Vagina (tissue), 2 donors: ENCODE measurements around the gene CPSF7. TPM values are rescaled to one million over a fixed set of nuclear protein-coding genes. Genes with fewer than 3 reads are reported as not detected.
"Not testable (repeated sequence)": the region's sequence is repeated elsewhere in the genome, so short reads cannot be mapped to it uniquely, and the experiment has no call there.

Experiments used
- DNase-seq, 2 donors: peaks; one replicate each; pipeline ENCODE4 v3.0.0-alpha.2; 2017; ENCODE audit errors: extremely low spot score in 2 of 2
- H3K27ac ChIP-seq: fragments of 200-600 bp; sonication (generic); one replicate; pipeline ENCODE4 v1.5.1; 2019
- H3K27me3 ChIP-seq: fragments of 200-600 bp; sonication (generic); one replicate; pipeline ENCODE4 v1.5.1; 2019
- H3K36me3 ChIP-seq, 2 donors: fragments of 200-600 bp; sonication (generic); one replicate each; pipeline ENCODE4 v1.5.1; 2017 to 2019
- H3K4me1 ChIP-seq: fragments of 200-600 bp; sonication (generic); one replicate; pipeline ENCODE4 v1.5.1; 2019
- H3K4me3 ChIP-seq, 2 donors: fragments of 200-600 bp; sonication (generic); 1 replicate in 1 of 2; 2 replicates in 1 of 2; pipeline ENCODE4 v1.5.1; 2016 to 2019
- H3K9me3 ChIP-seq: fragments of 200-600 bp; sonication (generic); one replicate; pipeline ENCODE4 v1.5.1; 2019
- POLR2A ChIP-seq, 2 donors: fragments of 450-650 bp; IDR thresholded peaks; one replicate each; pipeline ENCODE4 v1.6.1; 2017; ENCODE audit warnings: antibody characterized with exemption in 2 of 2, mild to moderate bottlenecking in 2 of 2, moderate library complexity in 2 of 2
- POLR2AphosphoS5 ChIP-seq, 2 donors: sonication (generic); formaldehyde crosslinking; IDR thresholded peaks; one replicate each; pipeline ENCODE4 v1.9.0; 2017; ENCODE audit warnings: antibody characterized with exemption in 2 of 2, mild to moderate bottlenecking in 2 of 2, low read depth in 1 of 2; ENCODE audit not compliant: insufficient read depth in 1 of 2
- intact Hi-C: fragments of 100-400 bp; cut with DNase I; formaldehyde crosslinking; loops from one replicate; pipeline ENCODE4 v1.15.1; 2023
- total RNA-seq: library from RNA; depleted of rRNA; stranded (reverse); fragments of >200 nt; gene quantifications from one replicate; pipeline ENCODE4 v1.2.3, GENCODE V29; 2016
- TF ChIP-seq, protein P1 (sequence below), 3 experiments: fragments of 450-650 bp in 2 of 3; fragments of 200-600 bp in 1 of 3; sonication (generic) in 1 of 3; IDR thresholded peaks; one replicate each; pipeline ENCODE4 v1.5.1; 2017 to 2019; ENCODE audit warnings: antibody characterized with exemption in 3 of 3, mild to moderate bottlenecking in 2 of 3, moderate library complexity in 2 of 3

CPSF7 gene
- total RNA-seq, 1 donor from 2014 or later, result 50.8 TPM

DNA sequence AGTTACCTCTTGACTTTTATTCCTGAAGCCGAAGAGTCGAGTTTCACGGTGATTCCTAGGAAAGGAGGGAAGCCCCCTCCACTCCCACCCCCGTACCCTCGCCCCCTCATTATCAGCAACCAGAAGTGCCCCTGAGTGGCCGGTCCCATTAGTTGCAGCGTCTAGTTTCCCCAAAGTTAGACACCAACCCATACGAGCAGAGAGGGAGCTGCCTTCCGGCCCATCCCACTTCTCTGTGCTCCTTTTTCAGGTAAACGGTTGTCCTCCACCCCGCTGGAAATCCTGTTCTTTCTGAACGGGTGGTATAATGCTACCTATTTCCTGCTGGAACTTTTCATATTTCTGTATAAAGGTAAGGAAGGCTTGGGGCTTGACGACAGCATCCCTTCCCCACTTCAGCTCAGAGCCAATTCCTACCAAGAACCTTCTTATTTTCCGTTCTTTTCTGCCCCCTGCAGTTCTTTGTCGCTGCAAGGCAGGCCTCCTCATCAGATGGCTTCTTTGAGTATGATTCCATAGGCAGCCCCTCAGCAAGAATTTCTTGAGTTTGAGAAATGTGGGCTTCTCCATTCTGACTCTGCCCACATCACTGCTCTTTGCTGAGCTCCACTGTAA lies 36.7 kb downstream of the CPSF7 start:
- H3K27me3 ChIP-seq, result no peaks in the 10 kb centered on the region
- peak overlapping the region; percentile 67 to 70 for H3K4me3 ChIP-seq
- peaks cover 17% of the 10 kb centered on the region for H3K4me1 ChIP-seq
- intact Hi-C loops, result loop anchor here (5.0 kb wide), 1 partner anchor 1594 kb away; no protein-coding TSS in a partner anchor
- H3K36me3 ChIP-seq, result peaks cover 0 to 7% of the 10 kb centered on the region in 2 donors
- no peaks in the 10 kb centered on the region for H3K9me3 ChIP-seq
- TF ChIP-seq, protein P1, sequence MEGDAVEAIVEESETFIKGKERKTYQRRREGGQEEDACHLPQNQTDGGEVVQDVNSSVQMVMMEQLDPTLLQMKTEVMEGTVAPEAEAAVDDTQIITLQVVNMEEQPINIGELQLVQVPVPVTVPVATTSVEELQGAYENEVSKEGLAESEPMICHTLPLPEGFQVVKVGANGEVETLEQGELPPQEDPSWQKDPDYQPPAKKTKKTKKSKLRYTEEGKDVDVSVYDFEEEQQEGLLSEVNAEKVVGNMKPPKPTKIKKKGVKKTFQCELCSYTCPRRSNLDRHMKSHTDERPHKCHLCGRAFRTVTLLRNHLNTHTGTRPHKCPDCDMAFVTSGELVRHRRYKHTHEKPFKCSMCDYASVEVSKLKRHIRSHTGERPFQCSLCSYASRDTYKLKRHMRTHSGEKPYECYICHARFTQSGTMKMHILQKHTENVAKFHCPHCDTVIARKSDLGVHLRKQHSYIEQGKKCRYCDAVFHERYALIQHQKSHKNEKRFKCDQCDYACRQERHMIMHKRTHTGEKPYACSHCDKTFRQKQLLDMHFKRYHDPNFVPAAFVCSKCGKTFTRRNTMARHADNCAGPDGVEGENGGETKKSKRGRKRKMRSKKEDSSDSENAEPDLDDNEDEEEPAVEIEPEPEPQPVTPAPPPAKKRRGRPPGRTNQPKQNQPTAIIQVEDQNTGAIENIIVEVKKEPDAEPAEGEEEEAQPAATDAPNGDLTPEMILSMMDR (IDR thresholded peaks at IDR 0.05), result no peak
- no peak for TF ChIP-seq POLR2A (IDR thresholded peaks at IDR 0.05)
- no peak for TF ChIP-seq POLR2AphosphoS5 (IDR thresholded peaks at IDR 0.05; ENCODE audit: insufficient read depth in 1 of 2, low read depth in 1 of 2)
- no peak for DNase-seq
- H3K27ac ChIP-seq, result peak overlapping the region; percentile 80

DNA sequence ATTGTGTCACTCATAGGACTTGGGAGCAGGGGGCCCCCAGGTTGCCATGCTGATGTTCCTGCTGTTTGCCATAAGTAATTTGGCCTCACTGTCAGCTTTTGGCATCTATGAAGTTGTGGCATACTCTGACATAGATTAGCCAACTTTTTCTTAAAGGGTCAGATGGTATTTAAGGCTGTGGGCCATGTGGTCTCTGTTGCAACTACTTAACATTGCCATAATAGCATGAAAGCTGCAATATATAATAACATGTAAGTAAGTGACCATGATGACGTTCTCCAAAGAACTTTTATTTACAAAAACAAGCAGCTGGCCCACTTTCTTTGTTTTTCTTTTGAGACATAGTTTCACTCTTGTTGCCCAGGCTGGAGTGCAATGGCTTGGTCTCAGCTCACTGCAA lies 39.6 kb downstream of the CPSF7 start:
- peaks cover 17% of the 10 kb centered on the region for H3K4me1 ChIP-seq
- H3K36me3 ChIP-seq, result peaks cover 0 to under 1% of the 10 kb centered on the region in 2 donors
- no peaks in the 10 kb centered on the region for H3K27me3 ChIP-seq
- no peaks in the 10 kb centered on the region for H3K9me3 ChIP-seq
- H3K4me3 ChIP-seq, result no peak overlapping the region
- no peak overlapping the region for H3K27ac ChIP-seq
- DNase-seq, result no peak
- intact Hi-C loops, result loop anchor here (5.0 kb wide), 1 partner anchor 1597 kb away; no protein-coding TSS in a partner anchor
- TF ChIP-seq POLR2A (IDR thresholded peaks at IDR 0.05) (no peak), POLR2AphosphoS5 (IDR thresholded peaks at IDR 0.05; ENCODE audit: insufficient read depth in 1 of 2, low read depth in 1 of 2) (no peak)
- TF ChIP-seq, protein P1 (IDR thresholded peaks at IDR 0.05), result no peak

DNA sequence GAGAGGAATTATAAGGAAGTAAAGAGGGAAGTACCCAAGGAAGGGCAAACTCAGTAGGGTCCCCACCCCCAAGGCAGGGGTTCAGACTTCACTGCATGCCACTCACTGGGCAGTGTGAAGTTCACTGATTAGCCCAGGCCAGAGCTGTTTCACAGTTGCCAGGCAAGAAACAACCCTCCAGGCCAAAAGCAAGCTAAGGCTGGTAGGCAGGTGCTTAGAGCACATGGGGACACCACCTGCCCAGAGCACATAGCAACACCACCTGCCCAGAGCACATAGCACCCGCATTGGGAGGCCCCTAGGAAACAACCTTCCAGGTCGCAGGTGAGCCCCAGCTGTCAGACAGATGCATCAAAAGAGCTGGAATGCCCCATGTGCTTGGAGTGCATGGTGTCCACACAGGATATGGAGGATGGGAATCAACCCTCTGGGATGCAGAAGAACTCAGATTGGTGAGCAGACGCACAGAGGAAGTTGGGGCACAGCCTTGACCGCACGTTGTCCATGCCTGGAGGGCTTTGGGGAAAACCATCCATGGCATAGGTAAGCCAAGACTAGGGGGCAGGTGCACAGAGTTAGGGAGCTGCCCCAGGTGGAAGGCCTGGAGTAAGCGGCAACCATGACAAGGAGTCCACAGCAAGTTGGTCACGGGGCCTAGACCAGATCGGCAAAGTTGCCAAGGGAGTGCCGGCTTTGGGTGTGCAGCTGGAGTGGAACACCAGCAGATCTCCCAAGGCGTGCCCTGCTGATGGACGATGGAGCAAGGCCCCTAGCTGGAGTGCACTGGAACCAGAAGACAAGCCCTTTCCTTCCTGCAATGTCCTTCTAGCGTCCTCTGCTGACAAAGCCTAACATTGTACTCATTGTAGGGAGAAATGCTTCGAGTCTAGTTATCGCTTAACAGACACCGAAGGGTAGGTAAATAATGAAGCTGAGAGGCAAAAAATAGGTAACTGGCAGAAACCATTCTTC lies 45.2 kb downstream of the CPSF7 start:
- no peak for DNase-seq
- Histone ChIP-seq H3K27me3 (no peaks in the 10 kb centered on the region), H3K9me3 (no peaks in the 10 kb centered on the region), H3K4me1 (peaks cover 4% of the 10 kb centered on the region), H3K36me3 (no peaks in the 10 kb centered on the region), H3K27ac (no peak overlapping the region), H3K4me3 (no peak overlapping the region)
- no peak for TF ChIP-seq POLR2A (IDR thresholded peaks at IDR 0.05)
- intact Hi-C loops, result loop anchor here (2.0 kb wide), 1 partner anchor 48 kb away; no protein-coding TSS in a partner anchor

DNA sequence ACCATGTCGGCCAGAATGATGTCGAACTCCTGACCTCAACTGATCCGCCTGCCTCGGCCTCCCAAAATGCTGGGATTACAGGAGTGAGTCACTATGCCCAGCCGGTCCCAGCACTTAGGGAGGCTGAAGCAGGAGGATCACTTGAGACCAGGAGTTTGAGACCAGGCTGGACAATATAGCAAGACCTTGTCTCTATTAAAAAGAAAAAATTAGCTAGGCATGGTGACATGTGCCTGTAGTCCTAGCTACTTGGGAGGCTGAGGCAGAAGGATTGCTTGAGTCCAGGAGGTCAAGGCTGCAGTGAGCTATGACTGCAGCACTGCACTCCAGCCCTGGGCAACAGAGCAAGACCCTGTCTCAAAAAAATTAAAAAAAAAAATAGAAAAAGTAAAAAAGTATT lies 45.9 kb downstream of the CPSF7 start:
- intact Hi-C loops, result loop anchor here (2.0 kb wide), 1 partner anchor 47 kb away; no protein-coding TSS in a partner anchor
- not testable (repeated sequence) for H3K36me3 ChIP-seq, H3K9me3 ChIP-seq, H3K27ac ChIP-seq, H3K4me3 ChIP-seq, DNase-seq, H3K27me3 ChIP-seq
- H3K4me1 ChIP-seq, result peaks cover 11% of the 10 kb centered on the region

DNA sequence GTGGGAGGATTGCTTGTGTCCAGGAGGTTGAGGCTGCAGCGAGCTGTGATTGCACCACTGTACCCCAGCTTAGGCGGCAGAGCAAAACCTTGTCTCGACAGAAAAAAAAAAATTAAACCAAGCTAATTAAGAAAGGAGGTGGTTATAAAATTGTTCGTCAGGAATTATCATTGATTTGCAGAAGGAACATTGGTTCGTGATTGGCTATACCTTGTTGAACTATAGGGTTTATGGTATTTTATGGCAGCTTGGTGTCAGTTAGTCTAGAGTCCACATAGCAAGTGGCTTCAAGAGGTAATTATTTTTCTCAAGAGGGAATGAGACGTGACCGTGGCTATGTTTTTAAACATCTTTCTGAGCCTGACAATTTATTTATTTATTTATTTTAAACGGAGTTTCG lies 48.9 kb downstream of the CPSF7 start:
- H3K4me1 ChIP-seq, result peaks cover 26% of the 10 kb centered on the region
- intact Hi-C loops, result no loop called here
- no peaks in the 10 kb centered on the region for H3K36me3 ChIP-seq
- no peaks in the 10 kb centered on the region for H3K9me3 ChIP-seq
- no peaks in the 10 kb centered on the region for H3K27me3 ChIP-seq
- no peak overlapping the region for H3K27ac ChIP-seq
- TF ChIP-seq POLR2A (IDR thresholded peaks at IDR 0.05) (no peak), POLR2AphosphoS5 (IDR thresholded peaks at IDR 0.05; ENCODE audit: insufficient read depth in 1 of 2, low read depth in 1 of 2) (no peak)
- TF ChIP-seq, protein P1 (IDR thresholded peaks at IDR 0.05), result no peak
- DNase-seq, result no peak
- no peak overlapping the region for H3K4me3 ChIP-seq
